Suppressor macrophage treated with lipopolysaccharide for 1 hour (primary cell): ENCODE measurements around the gene ASRGL1.
A peak's percentile ranks its signal among the peaks of the same experiment; 100 is the strongest.
"Not testable (repeated sequence)": the region's sequence is repeated elsewhere in the genome, so short reads cannot be mapped to it uniquely, and the experiment has no call there.

Experiments
- DNase-seq, 3 donors: peaks; one replicate each; pipeline ENCODE4 v3.0.0-alpha.2; 2020 to 2022

Gene ASRGL1

GRCh38 chr11:62337303-62338181 is at the start of gene ASRGL1:
ASRGL1 (plus strand) TSS chr11:62337448; CDS start chr11:62337978, 530 bp downstream.
- DNase-seq: peak; percentile 85 to 94 (median 90)

GRCh38 chr11:62295504-62295903 is 41.7 kb upstream of the ASRGL1 start:
- peak in 2 of 3 donors; percentile 17 to 20 for DNase-seq

- no peak for DNase-seq
These were observed 38.3 kb upstream of the ASRGL1 start, which contains the start of gene SCGB1D4 for GRCh38 chr11:62298975-62299374. SCGB1D4 (minus strand) TSS chr11:62299075; CDS start chr11:62299010, 65 bp downstream.

- no peak for DNase-seq
These were observed 31.0 kb upstream of the ASRGL1 start for GRCh38 chr11:62306227-62306626.

GRCh38 chr11:62307950-62308349 is 29.3 kb upstream of the ASRGL1 start:
- no peak for DNase-seq

GRCh38 chr11:62309991-62310390 is 27.3 kb upstream of the ASRGL1 start:
- DNase-seq: no peak

- peak; percentile 60 to 80 (median 74) for DNase-seq
These were observed 21.8 kb upstream of the ASRGL1 start for GRCh38 chr11:62315431-62315830.

- DNase-seq: no peak
These were observed 14.7 kb upstream of the ASRGL1 start for GRCh38 chr11:62322524-62322923.

- DNase-seq: peak; percentile 85 to 89 (median 88)
These were observed 12.3 kb upstream of the ASRGL1 start for GRCh38 chr11:62324731-62325556.

- DNase-seq: not testable (repeated sequence)
These were observed 11.5 kb upstream of the ASRGL1 start for GRCh38 chr11:62325781-62326180.

GRCh38 chr11:62326719-62327118 is 10.5 kb upstream of the ASRGL1 start:
- DNase-seq: not testable (repeated sequence)

- DNase-seq: not testable (repeated sequence)
These were observed 9.7 kb upstream of the ASRGL1 start for GRCh38 chr11:62327541-62327940.

GRCh38 chr11:62331264-62331663 is 6.0 kb upstream of the ASRGL1 start:
- not testable (repeated sequence) for DNase-seq

- DNase-seq: no peak
These were observed 3.5 kb upstream of the ASRGL1 start for GRCh38 chr11:62333768-62334167.

GRCh38 chr11:62336949-62337302 is 322 bp upstream of the ASRGL1 start:
- DNase-seq: not testable (repeated sequence)

GRCh38 chr11:62338218-62338617 is 970 bp downstream of the ASRGL1 start:
- DNase-seq: no peak

GRCh38 chr11:62340269-62340901 is 3.1 kb downstream of the ASRGL1 start:
- DNase-seq: peak; percentile 74 to 76 (median 75)

GRCh38 chr11:62341588-62341987 is 4.3 kb downstream of the ASRGL1 start:
- peak in 1 of 3 donors; percentile 35 for DNase-seq

GRCh38 chr11:62343646-62344190 is 6.5 kb downstream of the ASRGL1 start:
- peak in 2 of 3 donors; percentile 48 to 56 for DNase-seq

GRCh38 chr11:62344210-62344609 is 7.0 kb downstream of the ASRGL1 start:
- peak; percentile 37 to 81 (median 79) for DNase-seq

- no peak for DNase-seq
These were observed 8.6 kb downstream of the ASRGL1 start for GRCh38 chr11:62345861-62346260.
